Measurements from ENCODE around the gene CNIH2.

- TF ChIP-seq CTCF (conservative IDR thresholded peaks at IDR 0.05; ENCODE audit: low read depth in 2 of 2) (no peak), POLR2AphosphoS5 (IDR thresholded peaks at IDR 0.05; ENCODE audit: low read depth) (no peak), EZH2phosphoT487 (IDR thresholded peaks at IDR 0.05; ENCODE audit: unreplicated experiment) (no peak), CREB1 (CRISPR knock-in tag; IDR thresholded peaks at IDR 0.05; ENCODE audit: low read depth) (no peak), REST (IDR thresholded peaks at IDR 0.05; ENCODE audit: unreplicated experiment) (no peak), NANOG (IDR thresholded peaks at IDR 0.05; ENCODE audit: borderline replicate concordance) (no peak), EZH2 (IDR thresholded peaks at IDR 0.05; ENCODE audit: low read depth, unreplicated experiment) (no peak), JUNB (IDR thresholded peaks at IDR 0.05; ENCODE audit: unreplicated experiment) (no peak), ZNF462 (CRISPR knock-in tag; IDR thresholded peaks at IDR 0.05) (no peak)
Observed at GRCh38 chr11:66314561-66315497, 36.9 kb downstream of the CNIH2 start.

All from GM23338 (cell line).